ENCODE results near the gene SASH1. TPM values are rescaled to one million over a fixed set of nuclear protein-coding genes. Genes with fewer than 3 reads are reported as not detected.

Gene SASH1
- total RNA-seq, 1 donor from 2014 or later, result 10.2 TPM

DNA sequence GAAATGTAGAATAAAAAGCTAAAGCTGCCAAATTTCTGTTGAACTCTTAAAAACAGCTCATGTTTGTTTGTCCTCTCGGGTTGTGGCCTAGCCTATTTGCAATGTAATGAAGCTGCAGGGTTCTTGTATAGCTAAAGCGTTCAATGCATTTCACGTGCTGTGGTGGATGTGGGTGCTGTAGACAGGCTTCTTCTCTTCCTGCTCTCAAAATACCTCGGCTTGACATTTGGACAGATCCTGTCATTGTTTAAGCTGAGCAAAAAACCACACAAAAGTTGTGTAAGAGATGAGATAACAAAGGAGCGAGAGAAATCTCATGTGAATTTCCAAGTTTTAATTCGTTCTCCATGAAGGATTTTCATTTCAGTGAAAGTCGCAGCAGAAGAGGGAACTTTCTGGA, 207.9 kb downstream of the SASH1 start:
- H3K27me3 ChIP-seq, result no peaks in the 10 kb centered on the region
- no peaks in the 10 kb centered on the region for H3K36me3 ChIP-seq
- no peaks in the 10 kb centered on the region for H3F3A ChIP-seq (ENCODE audit: low read depth)
- H3K4me1 ChIP-seq, result no peaks in the 10 kb centered on the region
- no peak overlapping the region for H3K27ac Mint-ChIP-seq
- peaks cover 53% of the 10 kb centered on the region for H3K36me3 Mint-ChIP-seq
- TF ChIP-seq, protein P1, sequence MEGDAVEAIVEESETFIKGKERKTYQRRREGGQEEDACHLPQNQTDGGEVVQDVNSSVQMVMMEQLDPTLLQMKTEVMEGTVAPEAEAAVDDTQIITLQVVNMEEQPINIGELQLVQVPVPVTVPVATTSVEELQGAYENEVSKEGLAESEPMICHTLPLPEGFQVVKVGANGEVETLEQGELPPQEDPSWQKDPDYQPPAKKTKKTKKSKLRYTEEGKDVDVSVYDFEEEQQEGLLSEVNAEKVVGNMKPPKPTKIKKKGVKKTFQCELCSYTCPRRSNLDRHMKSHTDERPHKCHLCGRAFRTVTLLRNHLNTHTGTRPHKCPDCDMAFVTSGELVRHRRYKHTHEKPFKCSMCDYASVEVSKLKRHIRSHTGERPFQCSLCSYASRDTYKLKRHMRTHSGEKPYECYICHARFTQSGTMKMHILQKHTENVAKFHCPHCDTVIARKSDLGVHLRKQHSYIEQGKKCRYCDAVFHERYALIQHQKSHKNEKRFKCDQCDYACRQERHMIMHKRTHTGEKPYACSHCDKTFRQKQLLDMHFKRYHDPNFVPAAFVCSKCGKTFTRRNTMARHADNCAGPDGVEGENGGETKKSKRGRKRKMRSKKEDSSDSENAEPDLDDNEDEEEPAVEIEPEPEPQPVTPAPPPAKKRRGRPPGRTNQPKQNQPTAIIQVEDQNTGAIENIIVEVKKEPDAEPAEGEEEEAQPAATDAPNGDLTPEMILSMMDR (IDR thresholded peaks at IDR 0.05), result no peak
- TF ChIP-seq EZH2 (IDR thresholded peaks at IDR 0.05) (no peak), EZH2phosphoT487 (IDR thresholded peaks at IDR 0.05) (no peak)
- no peaks in the 10 kb centered on the region for H3K79me2 ChIP-seq (ENCODE audit: low read depth)
- no peaks in the 10 kb centered on the region for H4K20me1 ChIP-seq (ENCODE audit: low read depth)
- DNase-seq (ENCODE audit: low spot score), result no peak
- H3K9ac ChIP-seq, result no peak overlapping the region
- peaks cover 2% of the 10 kb centered on the region for H3K27me3 Mint-ChIP-seq (ENCODE audit: insufficient read depth, low read depth)
- H2AFZ ChIP-seq (replicated peaks), result no peak overlapping the region
- H3K4me2 ChIP-seq, result no peak overlapping the region
- H3K27ac ChIP-seq, result no peak overlapping the region
- H3K4me3 ChIP-seq, result no peak overlapping the region
- no peak overlapping the region for H3K4me3 Mint-ChIP-seq
- no peaks in the 10 kb centered on the region for H3K9me3 ChIP-seq (ENCODE audit: low read depth)
- H3K9me3 Mint-ChIP-seq, result peaks cover 6% of the 10 kb centered on the region
- no peaks in the 10 kb centered on the region for H3K4me1 Mint-ChIP-seq

DNA sequence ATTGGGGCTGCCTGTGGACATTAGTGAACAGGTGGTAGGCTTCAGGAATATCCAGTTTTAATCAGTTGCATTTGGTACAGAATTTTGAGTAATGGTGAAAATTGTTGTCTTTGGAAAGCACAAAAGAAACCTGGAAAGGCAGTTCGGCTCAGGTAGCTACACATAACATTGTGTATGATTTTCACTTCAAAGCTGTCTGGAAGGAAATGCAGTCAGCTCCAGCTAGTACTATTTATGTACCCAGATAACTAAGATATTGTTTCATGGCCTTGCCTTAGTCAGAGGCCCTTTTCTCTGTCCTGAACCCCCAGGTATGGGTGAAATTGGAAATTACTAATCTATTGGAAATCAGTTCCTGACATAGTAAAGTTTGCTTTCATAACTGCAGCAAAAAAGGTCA, 208.6 kb downstream of the SASH1 start:
- Mint-ChIP-seq H3K4me3 (no peak overlapping the region), H3K27me3 (ENCODE audit: insufficient read depth, low read depth) (peaks cover 2% of the 10 kb centered on the region), H3K9me3 (peaks cover 10% of the 10 kb centered on the region), H3K4me1 (no peaks in the 10 kb centered on the region), H3K27ac (no peak overlapping the region), H3K36me3 (peaks cover 47% of the 10 kb centered on the region)
- no peak overlapping the region for H3K27ac ChIP-seq
- no peaks in the 10 kb centered on the region for H4K20me1 ChIP-seq (ENCODE audit: low read depth)
- TF ChIP-seq EZH2phosphoT487 (IDR thresholded peaks at IDR 0.05) (no peak), EZH2 (IDR thresholded peaks at IDR 0.05) (no peak)
- TF ChIP-seq, protein P1 (IDR thresholded peaks at IDR 0.05), result no peak
- H3K4me1 ChIP-seq, result no peaks in the 10 kb centered on the region
- H3K9me3 ChIP-seq (ENCODE audit: low read depth), result no peaks in the 10 kb centered on the region
- no peaks in the 10 kb centered on the region for H3K79me2 ChIP-seq (ENCODE audit: low read depth)
- no peaks in the 10 kb centered on the region for H3F3A ChIP-seq (ENCODE audit: low read depth)
- no peak overlapping the region for H3K9ac ChIP-seq
- no peak overlapping the region for H3K4me2 ChIP-seq
- DNase-seq (ENCODE audit: low spot score), result no peak
- no peaks in the 10 kb centered on the region for H3K36me3 ChIP-seq
- H2AFZ ChIP-seq (replicated peaks), result no peak overlapping the region
- no peak overlapping the region for H3K4me3 ChIP-seq
- H3K27me3 ChIP-seq, result no peaks in the 10 kb centered on the region

DNA sequence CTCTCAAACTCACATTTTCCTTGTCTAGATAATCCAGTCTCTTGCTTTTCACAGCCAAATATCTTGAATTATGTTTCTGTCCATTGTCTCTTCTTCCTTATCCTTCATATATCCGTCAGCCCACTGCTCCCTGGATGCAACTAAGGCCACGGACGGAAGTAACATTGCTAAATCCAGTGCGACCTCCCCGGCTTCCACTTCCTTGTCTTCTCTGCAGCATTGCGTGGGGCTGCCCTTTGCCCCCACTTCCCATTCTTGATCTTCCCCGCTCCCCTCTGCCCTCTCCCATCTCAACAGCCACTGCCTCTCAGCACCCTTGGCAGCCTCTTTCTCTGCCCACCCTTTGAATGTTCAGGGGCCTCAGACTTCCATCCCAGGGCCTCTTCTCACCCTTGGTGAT, 213.8 kb downstream of the SASH1 start:
- Histone ChIP-seq H3K4me2 (no peak overlapping the region), H3K36me3 (no peaks in the 10 kb centered on the region), H3K27me3 (peaks cover 9% of the 10 kb centered on the region), H3K27ac (no peak overlapping the region), H3K4me1 (peaks cover 4% of the 10 kb centered on the region), H3K79me2 (ENCODE audit: low read depth) (no peaks in the 10 kb centered on the region), H3F3A (ENCODE audit: low read depth) (no peaks in the 10 kb centered on the region), H3K9ac (no peak overlapping the region), H4K20me1 (ENCODE audit: low read depth) (no peaks in the 10 kb centered on the region), H3K4me3 (no peak overlapping the region), H2AFZ (replicated peaks) (no peak overlapping the region), H3K9me3 (ENCODE audit: low read depth) (no peaks in the 10 kb centered on the region)
- H3K27ac Mint-ChIP-seq, result no peak overlapping the region
- no peak for DNase-seq (ENCODE audit: low spot score)
- peaks cover 17% of the 10 kb centered on the region for H3K36me3 Mint-ChIP-seq
- peaks cover 17% of the 10 kb centered on the region for H3K9me3 Mint-ChIP-seq
- peaks cover 16% of the 10 kb centered on the region for H3K27me3 Mint-ChIP-seq (ENCODE audit: insufficient read depth, low read depth)
- TF ChIP-seq EZH2 (IDR thresholded peaks at IDR 0.05), result no peak
- TF ChIP-seq, protein P1 (IDR thresholded peaks at IDR 0.05), result no peak
- no peak for TF ChIP-seq EZH2phosphoT487 (IDR thresholded peaks at IDR 0.05)
- H3K4me3 Mint-ChIP-seq, result no peak overlapping the region
- peaks cover 5% of the 10 kb centered on the region for H3K4me1 Mint-ChIP-seq
